CD14-positive monocyte (primary cell): ENCODE data around the gene BTBD8. TPM values are rescaled to one million over a fixed set of nuclear protein-coding genes. Genes with fewer than 3 reads are reported as not detected.

Experiments
- DNase-seq, 3 donors: peaks; one replicate each; pipeline ENCODE4 v3.0.0-alpha.2; 2011 to 2022
- H2AFZ ChIP-seq: 2 replicates; pipeline ENCODE4 v1.6.0; 2012; ENCODE audit warnings: mild to moderate bottlenecking, low read depth, low read length, inconsistent platforms; ENCODE audit not compliant: insufficient read depth, poor library complexity, severe bottlenecking
- H3K27ac ChIP-seq, 2 donors: 1 replicate in 1 of 2; 2 replicates in 1 of 2; pipeline ENCODE4 v1.5.1; 2012 to 2013; ENCODE audit warnings: low read length in 2 of 2, control low read depth in 1 of 2, inconsistent platforms in 1 of 2, low read depth in 1 of 2, mild to moderate bottlenecking in 1 of 2
- H3K27me3 ChIP-seq, 2 donors: one replicate each; pipeline versions ENCODE4 v1.6.0 to v1.6.1; 2011 to 2013; ENCODE audit warnings: low read length in 2 of 2; ENCODE audit not compliant: control insufficient read depth in 2 of 2, insufficient read depth in 2 of 2
- H3K36me3 ChIP-seq, 2 donors: replicated peaks in 1 of 2; 1 replicate in 1 of 2; 2 replicates in 1 of 2; pipeline versions ENCODE4 v1.5.1 to v1.6.1; 2012 to 2013; ENCODE audit warnings: low read length in 2 of 2, control low read depth in 1 of 2, inconsistent platforms in 1 of 2, mild to moderate bottlenecking in 1 of 2; ENCODE audit not compliant: insufficient read depth in 2 of 2, control insufficient read depth in 1 of 2
- H3K4me1 ChIP-seq, 2 donors: 1 replicate in 1 of 2; 2 replicates in 1 of 2; pipeline versions ENCODE4 v1.5.1 to v1.6.1; 2012 to 2013; ENCODE audit warnings: low read length in 2 of 2, control low read depth in 1 of 2, inconsistent platforms in 1 of 2, mild to moderate bottlenecking in 1 of 2, moderate library complexity in 1 of 2; ENCODE audit not compliant: insufficient read depth in 2 of 2, control insufficient read depth in 1 of 2
- H3K4me2 ChIP-seq: replicated peaks from 2 replicates; pipeline ENCODE3; 2012; ENCODE audit warnings: low read length, moderate library complexity, mild to moderate bottlenecking; ENCODE audit not compliant: poor library complexity, severe bottlenecking; ENCODE audit errors: extremely low read depth
- H3K4me3 ChIP-seq, 3 experiments: fragments of 200-600 bp in 1 of 3; sonication (generic) in 1 of 3; replicated peaks in 1 of 3; 1 replicate in 2 of 3; 2 replicates in 1 of 3; pipeline ENCODE4 v1.5.1; 2011 to 2013; ENCODE audit warnings: low read length in 3 of 3, mild to moderate bottlenecking in 3 of 3, control low read depth in 2 of 3, low read depth in 2 of 3, inconsistent platforms in 1 of 3, moderate library complexity in 1 of 3
- H3K79me2 ChIP-seq: 2 replicates; pipeline ENCODE4 v1.6.0; 2012; ENCODE audit warnings: mild to moderate bottlenecking, control low read depth, inconsistent platforms, low read length, moderate library complexity; ENCODE audit not compliant: insufficient read depth
- H3K9ac ChIP-seq: 2 replicates; pipeline ENCODE4 v1.6.0; 2017; ENCODE audit warnings: low read length, mild to moderate bottlenecking; ENCODE audit not compliant: insufficient read depth, poor library complexity, severe bottlenecking
- H3K9me3 ChIP-seq, 2 donors: replicated peaks in 1 of 2; 1 replicate in 1 of 2; 2 replicates in 1 of 2; pipeline versions ENCODE4 v1.5.1 to v1.6.1; 2012 to 2013; ENCODE audit warnings: low read length in 2 of 2, control low read depth in 1 of 2; ENCODE audit not compliant: control insufficient read depth in 1 of 2, insufficient read depth in 1 of 2
- H4K20me1 ChIP-seq: 2 replicates; pipeline ENCODE4 v1.6.0; 2012; ENCODE audit warnings: mild to moderate bottlenecking, low read length, control low read depth, moderate library complexity; ENCODE audit not compliant: insufficient read depth
- H3K27ac Mint-ChIP-seq, 7 donors: one replicate each; pipeline ENCODE4 v1.8.0; 2020; ENCODE audit warnings: mild to moderate bottlenecking in 7 of 7, mixed read lengths in 7 of 7, moderate library complexity in 6 of 7, inconsistent platforms in 2 of 7
- H3K27me3 Mint-ChIP-seq, 3 donors: one replicate each; pipeline ENCODE4 v1.8.0; 2021 to 2022; ENCODE audit warnings: low read depth in 3 of 3, mild to moderate bottlenecking in 3 of 3, mixed read lengths in 3 of 3, moderate library complexity in 3 of 3, inconsistent platforms in 1 of 3
- H3K36me3 Mint-ChIP-seq, 2 donors: one replicate each; pipeline ENCODE4 v1.8.0; 2020; ENCODE audit warnings: mixed read lengths in 2 of 2, inconsistent platforms in 1 of 2, mild to moderate bottlenecking in 1 of 2
- H3K4me1 Mint-ChIP-seq: one replicate; pipeline ENCODE4 v1.8.0; 2020; ENCODE audit warnings: mild to moderate bottlenecking, mixed read lengths
- H3K4me3 Mint-ChIP-seq, 2 donors: one replicate each; pipeline ENCODE4 v1.8.0; 2020; ENCODE audit warnings: mild to moderate bottlenecking in 2 of 2, mixed read lengths in 2 of 2, moderate library complexity in 1 of 2
- H3K9me3 Mint-ChIP-seq, 7 donors: one replicate each; pipeline ENCODE4 v1.8.0; 2020 to 2022; ENCODE audit warnings: mixed read lengths in 7 of 7, mild to moderate bottlenecking in 6 of 7, moderate library complexity in 6 of 7, inconsistent platforms in 2 of 7
- WGBS: methylation state at CpG from one replicate; pipeline ENCODE4 v1.1.5; 2013; ENCODE audit warnings: missing lambda C conversion rate; ENCODE audit not compliant: insufficient coverage; 5-methylcytosine and 5-hydroxymethylcytosine counted together
- intact Hi-C, 2 donors: fragments of 100-400 bp; cut with micrococcal nuclease; formaldehyde crosslinking; loops; one replicate each; pipeline versions ENCODE4 v1.15.0 to v1.15.1; 2023
- polyA plus RNA-seq, 3 donors: library from polyadenylated mRNA; depleted of rRNA in 1 of 3; unstranded in 2 of 3; stranded (reverse) in 1 of 3; fragments of 300-500 nt in 2 of 3; fragments of >200 nt in 1 of 3; fragmentation: Illumina TruSeq in 2 of 3; gene quantifications; 1 replicate in 2 of 3; 2 replicates in 1 of 3; pipeline ENCODE4 v1.2.3, GENCODE V29; 2012 to 2021
- TF ChIP-seq, protein P1 (sequence below): fragments of 200-600 bp; IDR thresholded peaks from one replicate; pipeline ENCODE4 v1.8.0; 2022; ENCODE audit warnings: antibody characterized with exemption, mild to moderate bottlenecking

The BTBD8 gene
- polyA plus RNA-seq, 3 donors, result 0.44 to 1.1 (median 0.88) TPM

DNA sequence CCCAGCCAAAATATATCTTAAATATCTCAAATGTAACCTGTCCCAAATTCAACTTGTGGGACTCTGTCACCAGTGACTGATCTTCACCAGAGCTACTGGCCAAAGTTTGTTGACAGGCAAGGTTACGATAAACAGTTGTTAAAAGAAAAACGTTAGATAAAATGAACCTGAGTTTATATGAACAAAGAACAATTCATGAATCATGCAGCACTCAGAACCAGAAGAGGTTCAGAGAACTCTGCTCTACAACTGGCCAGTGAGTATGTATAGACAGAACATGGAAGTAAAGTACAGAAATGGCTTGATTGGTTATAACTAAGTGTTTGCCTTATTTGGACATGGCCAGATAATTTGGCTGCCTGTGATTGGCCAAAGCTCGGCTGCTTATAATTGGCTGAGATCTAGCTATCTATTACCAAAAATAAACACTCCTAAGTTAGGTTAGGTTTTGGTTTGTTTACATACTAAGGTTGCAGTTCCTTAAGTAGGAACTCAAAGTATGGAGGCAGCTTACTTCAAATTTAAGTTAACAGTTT, 25.5 kb downstream of the BTBD8 start:
- Histone ChIP-seq H3K27ac (no peak overlapping the region), H3K9ac (no peak overlapping the region), H3K4me1 (no peaks in the 10 kb centered on the region), H3K79me2 (no peaks in the 10 kb centered on the region), H4K20me1 (no peaks in the 10 kb centered on the region), H3K9me3 (no peaks in the 10 kb centered on the region), H3K27me3 (no peaks in the 10 kb centered on the region), H3K4me2 (no peak overlapping the region), H3K4me3 (no peak overlapping the region), H2AFZ (no peak overlapping the region), H3K36me3 (peaks cover 0 to 5% of the 10 kb centered on the region in 2 donors)
- no peak overlapping the region for H3K4me3 Mint-ChIP-seq
- no peak overlapping the region for H3K27ac Mint-ChIP-seq
- H3K4me1 Mint-ChIP-seq, result no peaks in the 10 kb centered on the region
- intact Hi-C loops, result no loop called here
- DNase-seq, result no peak
- peaks cover 0 to 5% (median 0%) of the 10 kb centered on the region in 7 donors for H3K9me3 Mint-ChIP-seq
- peaks cover 9 to 14% of the 10 kb centered on the region in 2 donors for H3K36me3 Mint-ChIP-seq
- WGBS, result 100% methylated on average over 2 of the region's 3 CpGs
- H3K27me3 Mint-ChIP-seq, result peaks cover 0 to 2% (median 0%) of the 10 kb centered on the region in 3 donors
- TF ChIP-seq, protein P1, sequence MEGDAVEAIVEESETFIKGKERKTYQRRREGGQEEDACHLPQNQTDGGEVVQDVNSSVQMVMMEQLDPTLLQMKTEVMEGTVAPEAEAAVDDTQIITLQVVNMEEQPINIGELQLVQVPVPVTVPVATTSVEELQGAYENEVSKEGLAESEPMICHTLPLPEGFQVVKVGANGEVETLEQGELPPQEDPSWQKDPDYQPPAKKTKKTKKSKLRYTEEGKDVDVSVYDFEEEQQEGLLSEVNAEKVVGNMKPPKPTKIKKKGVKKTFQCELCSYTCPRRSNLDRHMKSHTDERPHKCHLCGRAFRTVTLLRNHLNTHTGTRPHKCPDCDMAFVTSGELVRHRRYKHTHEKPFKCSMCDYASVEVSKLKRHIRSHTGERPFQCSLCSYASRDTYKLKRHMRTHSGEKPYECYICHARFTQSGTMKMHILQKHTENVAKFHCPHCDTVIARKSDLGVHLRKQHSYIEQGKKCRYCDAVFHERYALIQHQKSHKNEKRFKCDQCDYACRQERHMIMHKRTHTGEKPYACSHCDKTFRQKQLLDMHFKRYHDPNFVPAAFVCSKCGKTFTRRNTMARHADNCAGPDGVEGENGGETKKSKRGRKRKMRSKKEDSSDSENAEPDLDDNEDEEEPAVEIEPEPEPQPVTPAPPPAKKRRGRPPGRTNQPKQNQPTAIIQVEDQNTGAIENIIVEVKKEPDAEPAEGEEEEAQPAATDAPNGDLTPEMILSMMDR, result no peak

DNA sequence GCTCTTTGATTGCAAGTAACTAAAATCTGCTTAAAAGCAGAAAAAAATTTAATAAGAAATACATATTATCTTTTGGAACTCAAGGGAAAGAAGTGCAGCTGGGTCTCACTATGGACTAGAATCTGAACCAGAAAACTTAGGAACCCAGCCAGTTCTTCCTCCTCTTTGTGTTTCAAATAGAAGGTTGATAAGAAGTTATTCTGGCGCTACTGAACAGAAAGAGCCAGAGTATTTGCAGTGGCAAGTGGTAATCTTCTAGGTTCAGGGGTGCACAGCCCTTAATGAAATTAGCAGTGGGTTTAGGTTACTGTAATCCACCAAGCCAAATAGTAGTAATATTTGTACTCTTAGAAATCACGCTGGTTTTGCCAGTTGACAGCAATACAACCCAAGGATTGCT, 28.5 kb downstream of the BTBD8 start:
- Mint-ChIP-seq H3K27me3 (peaks cover 0 to 2% (median 0%) of the 10 kb centered on the region in 3 donors), H3K27ac (no peak overlapping the region), H3K4me1 (no peaks in the 10 kb centered on the region), H3K4me3 (no peak overlapping the region), H3K9me3 (peaks cover 0 to 5% (median 0%) of the 10 kb centered on the region in 7 donors), H3K36me3 (peaks cover 7 to 10% of the 10 kb centered on the region in 2 donors)
- H3K4me1 ChIP-seq, result no peaks in the 10 kb centered on the region
- WGBS, result 100% methylated on average over 1 of the region's 2 CpGs
- no peaks in the 10 kb centered on the region for H4K20me1 ChIP-seq
- H3K27me3 ChIP-seq, result no peaks in the 10 kb centered on the region
- H2AFZ ChIP-seq, result no peak overlapping the region
- H3K79me2 ChIP-seq, result no peaks in the 10 kb centered on the region
- DNase-seq, result no peak
- H3K4me3 ChIP-seq, result no peak overlapping the region
- no peaks in the 10 kb centered on the region for H3K9me3 ChIP-seq
- no peak overlapping the region for H3K4me2 ChIP-seq
- peaks cover 0 to 5% of the 10 kb centered on the region in 2 donors for H3K36me3 ChIP-seq
- H3K27ac ChIP-seq, result no peak overlapping the region
- TF ChIP-seq, protein P1, result no peak
- intact Hi-C loops, result no loop called here
- H3K9ac ChIP-seq, result no peak overlapping the region
